IPS-18a (cell line): ENCODE results near the gene MEGF8.

Experiments
- H3K27ac ChIP-seq: one replicate; pipeline ENCODE4 v1.5.1; 2013; ENCODE audit warnings: low read length
- H3K27me3 ChIP-seq: one replicate; pipeline ENCODE4 v1.6.1; 2013; ENCODE audit warnings: mild to moderate bottlenecking, low read length; ENCODE audit not compliant: control insufficient read depth, insufficient read depth
- H3K36me3 ChIP-seq: one replicate; pipeline ENCODE4 v1.6.1; 2013; ENCODE audit warnings: low read depth, low read length; ENCODE audit not compliant: control insufficient read depth
- H3K4me1 ChIP-seq: one replicate; pipeline ENCODE4 v1.6.1; 2013; ENCODE audit warnings: low read depth, low read length; ENCODE audit not compliant: control insufficient read depth
- H3K4me3 ChIP-seq: one replicate; pipeline ENCODE4 v1.5.1; 2013; ENCODE audit warnings: low read length
- H3K9ac ChIP-seq: one replicate; pipeline ENCODE4 v1.6.1; 2013; ENCODE audit warnings: mild to moderate bottlenecking, low read length, moderate library complexity
- H3K9me3 ChIP-seq: one replicate; pipeline ENCODE4 v1.6.1; 2013; ENCODE audit warnings: low read depth, low read length; ENCODE audit not compliant: control insufficient read depth

MEGF8 gene

DNA sequence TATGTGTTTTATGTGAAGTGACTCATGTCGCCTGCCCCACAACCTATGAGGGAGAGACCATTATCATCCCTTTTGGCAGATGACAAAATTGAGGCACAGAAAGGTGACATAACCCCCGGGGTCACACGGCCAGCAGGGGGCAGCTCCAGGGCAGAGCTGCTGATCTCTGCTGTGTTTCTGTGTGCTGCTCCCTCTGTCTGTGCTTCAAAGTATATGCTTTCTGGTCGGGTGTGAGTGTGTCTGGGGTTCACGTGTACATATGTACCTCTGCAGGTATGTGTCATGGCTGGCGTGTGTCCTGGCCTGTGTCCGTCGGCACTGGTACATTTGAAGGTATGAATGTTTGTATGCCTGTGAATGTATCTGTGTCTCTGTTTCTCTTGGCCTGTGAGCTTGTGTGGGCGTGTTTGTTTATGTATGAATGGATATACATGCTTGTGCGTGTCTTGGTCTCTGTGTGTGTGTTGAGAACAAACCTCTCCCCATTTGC lies 94.7 kb downstream of the MEGF8 start:
- Histone ChIP-seq H3K27me3 (peaks cover 48% of the 10 kb centered on the region), H3K9ac (no peak overlapping the region), H3K36me3 (no peaks in the 10 kb centered on the region), H3K27ac (no peak overlapping the region), H3K9me3 (no peaks in the 10 kb centered on the region), H3K4me1 (peaks cover 6% of the 10 kb centered on the region), H3K4me3 (no peak overlapping the region)

- Histone ChIP-seq H3K4me1 (peaks cover 6% of the 10 kb centered on the region), H3K27me3 (peaks cover 51% of the 10 kb centered on the region)
Measured at GRCh38 chr19:42421101-42421500, 95.7 kb downstream of the MEGF8 start.

DNA sequence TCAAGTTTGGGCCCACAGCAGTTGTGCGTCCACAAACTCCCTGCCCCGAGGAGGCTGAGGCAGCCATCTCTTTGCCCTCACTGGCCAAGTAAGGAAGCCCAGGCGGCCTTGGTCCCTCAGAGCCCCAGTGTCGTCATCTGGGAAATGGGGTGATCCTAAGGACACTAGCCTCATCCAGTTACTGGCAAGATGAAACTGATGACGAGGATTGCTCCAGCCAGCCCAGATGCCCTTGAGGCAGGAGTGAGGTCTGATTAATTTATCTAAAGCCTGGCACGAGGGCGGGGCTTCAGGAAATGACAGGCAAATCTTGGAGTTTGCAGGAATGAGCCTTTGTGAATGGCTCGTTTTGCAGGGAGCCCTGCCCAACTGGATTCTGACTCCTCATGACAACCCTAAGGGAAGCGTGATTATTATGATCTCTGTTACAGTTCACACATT lies 96.2 kb downstream of the MEGF8 start:
- peaks cover 6% of the 10 kb centered on the region for H3K4me1 ChIP-seq
- no peak overlapping the region for H3K9ac ChIP-seq
- peaks cover 51% of the 10 kb centered on the region for H3K27me3 ChIP-seq
- H3K9me3 ChIP-seq: no peaks in the 10 kb centered on the region
- no peaks in the 10 kb centered on the region for H3K36me3 ChIP-seq
- H3K27ac ChIP-seq: no peak overlapping the region
- H3K4me3 ChIP-seq: no peak overlapping the region

More at GRCh38 chr19:42421101-42421500, 95.7 kb downstream of the MEGF8 start:
- H3K9ac ChIP-seq: no peak overlapping the region
- H3K27ac ChIP-seq: no peak overlapping the region
- H3K36me3 ChIP-seq: no peaks in the 10 kb centered on the region
- no peak overlapping the region for H3K4me3 ChIP-seq
- no peaks in the 10 kb centered on the region for H3K9me3 ChIP-seq

GRCh38 chr19:42422092-42422900 lies 96.9 kb downstream of the MEGF8 start:
- Histone ChIP-seq H3K9me3 (no peaks in the 10 kb centered on the region), H3K4me3 (peak overlapping the region; percentile 72), H3K36me3 (no peaks in the 10 kb centered on the region), H3K27ac (no peak overlapping the region), H3K9ac (no peak overlapping the region), H3K27me3 (peaks cover 58% of the 10 kb centered on the region), H3K4me1 (peaks cover 6% of the 10 kb centered on the region)

GRCh38 chr19:42422901-42423461 lies 97.5 kb downstream of the MEGF8 start:
- Histone ChIP-seq H3K27ac (no peak overlapping the region), H3K9me3 (no peaks in the 10 kb centered on the region), H3K4me3 (peak overlapping the region; percentile 72), H3K4me1 (peaks cover 6% of the 10 kb centered on the region), H3K27me3 (peaks cover 62% of the 10 kb centered on the region), H3K36me3 (no peaks in the 10 kb centered on the region), H3K9ac (peak overlapping the region; percentile 6)

DNA sequence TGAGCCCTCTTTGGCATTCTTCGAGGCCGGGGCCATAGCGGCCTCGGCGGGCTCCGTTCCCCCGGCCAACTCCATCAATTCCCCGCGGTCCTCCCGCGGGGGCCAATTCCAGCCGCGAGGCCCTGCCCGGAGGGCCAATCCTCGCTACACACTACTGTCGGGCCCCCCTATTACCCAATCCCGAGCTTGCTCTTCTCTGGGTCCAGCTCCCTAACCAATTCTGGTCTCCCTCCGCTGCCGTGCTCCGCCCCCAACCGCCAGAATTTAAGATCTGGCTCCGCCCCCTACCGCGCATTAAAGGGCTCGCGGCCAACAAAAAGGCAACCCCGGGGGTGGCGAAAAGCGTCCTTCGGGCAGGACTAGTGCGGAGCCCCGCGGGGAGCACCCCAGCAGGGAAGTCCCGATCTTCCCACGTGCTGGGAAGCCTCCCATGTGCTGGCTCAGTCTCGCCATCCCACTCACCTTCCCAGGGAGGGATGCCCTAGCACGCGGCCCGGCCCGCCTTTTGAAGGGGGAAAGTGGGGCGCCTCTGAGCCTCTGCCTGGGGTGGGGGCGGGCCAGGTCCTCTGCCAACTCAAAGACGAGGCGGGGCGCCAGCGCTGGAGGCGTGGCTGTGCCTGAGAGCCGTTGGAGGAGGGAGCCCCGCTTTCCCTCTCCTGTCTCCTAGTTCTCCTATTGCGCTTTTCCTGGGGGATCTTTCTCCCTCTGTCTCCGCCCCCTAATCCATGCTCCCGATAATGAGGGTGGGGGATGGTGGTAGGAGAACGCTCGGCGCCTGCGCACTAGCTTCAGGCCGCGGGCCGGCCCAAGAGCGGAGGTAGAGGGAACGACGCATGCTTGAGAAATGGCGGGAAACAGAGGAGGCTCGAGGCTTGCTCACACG lies 98.3 kb downstream of the MEGF8 start:
- Histone ChIP-seq H3K4me3 (peak overlapping the region; percentile 72), H3K27me3 (peaks cover 63% of the 10 kb centered on the region), H3K9me3 (no peaks in the 10 kb centered on the region), H3K9ac (peak overlapping the region; percentile 6), H3K36me3 (no peaks in the 10 kb centered on the region), H3K27ac (no peak overlapping the region), H3K4me1 (peaks cover 6% of the 10 kb centered on the region)

DNA sequence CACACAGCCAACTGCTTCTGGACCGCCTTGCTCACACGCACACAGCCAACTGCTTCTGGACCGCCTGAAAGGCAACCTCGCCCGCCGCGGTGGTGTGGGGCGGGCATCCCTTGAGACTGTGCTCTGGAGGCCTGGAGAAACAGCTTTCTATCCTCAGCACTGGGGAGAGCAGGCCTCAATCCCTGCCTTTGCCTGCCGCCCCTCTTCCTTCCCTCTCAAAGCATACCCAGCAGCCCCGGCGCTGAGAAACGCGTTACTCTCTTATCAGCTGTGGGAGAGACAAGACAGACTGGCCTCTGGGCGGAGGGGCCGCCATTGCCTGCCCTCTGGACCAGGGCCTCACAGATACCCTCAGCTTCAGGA lies 98.9 kb downstream of the MEGF8 start:
- peaks cover 63% of the 10 kb centered on the region for H3K27me3 ChIP-seq
- no peaks in the 10 kb centered on the region for H3K9me3 ChIP-seq
- no peaks in the 10 kb centered on the region for H3K36me3 ChIP-seq
- peaks cover 6% of the 10 kb centered on the region for H3K4me1 ChIP-seq
- no peak overlapping the region for H3K9ac ChIP-seq
- H3K4me3 ChIP-seq: no peak overlapping the region
- no peak overlapping the region for H3K27ac ChIP-seq

- H3K4me3 ChIP-seq: no peak overlapping the region
- no peak overlapping the region for H3K9ac ChIP-seq
- no peaks in the 10 kb centered on the region for H3K36me3 ChIP-seq
- H3K9me3 ChIP-seq: no peaks in the 10 kb centered on the region
- H3K27me3 ChIP-seq: peaks cover 63% of the 10 kb centered on the region
- H3K4me1 ChIP-seq: peaks cover 6% of the 10 kb centered on the region
- no peak overlapping the region for H3K27ac ChIP-seq
Measured at GRCh38 chr19:42424712-42425131, 99.3 kb downstream of the MEGF8 start.

GRCh38 chr19:42426643-42427042 lies 101.2 kb downstream of the MEGF8 start:
- Histone ChIP-seq H3K27me3 (peaks cover 57% of the 10 kb centered on the region), H3K4me1 (peaks cover 4% of the 10 kb centered on the region), H3K4me3 (no peak overlapping the region), H3K27ac (no peak overlapping the region), H3K9ac (no peak overlapping the region), H3K9me3 (no peaks in the 10 kb centered on the region), H3K36me3 (no peaks in the 10 kb centered on the region)

- Histone ChIP-seq H3K9ac (no peak within 1 kb of the TSS), H3K4me3 (no peak within 1 kb of the TSS), H3K27me3 (peaks cover 50% of the 10 kb centered on the region), H3K27ac (no peak within 1 kb of the TSS), H3K36me3 (no peaks in the 10 kb centered on the region), H3K9me3 (no peaks in the 10 kb centered on the region), H3K4me1 (peaks cover 3% of the 10 kb centered on the region)
Measured at GRCh38 chr19:42427313-42427712, 101.9 kb downstream of the MEGF8 start, which contains the start of gene LIPE. TSS of gene LIPE (minus strand) at chr19:42427388. CDS start at chr19:42427149, 239 bp downstream.
